Spinal cord (tissue), 10 donors: ENCODE results near the gene WFDC5. TPM values are rescaled to one million over a fixed set of nuclear protein-coding genes. Genes with fewer than 3 reads are reported as not detected.
"Not testable (repeated sequence)": the region's sequence is repeated elsewhere in the genome, so short reads cannot be mapped to it uniquely, and the experiment has no call there.

Source experiments
- DNase-seq, 6 donors: peaks; one replicate each; pipeline versions ENCODE4 v3.0.0 to v3.0.0-alpha.2; 2013 to 2015; ENCODE audit warnings: low spot score in 6 of 6, low read depth in 4 of 6
- H3K27ac ChIP-seq: one replicate; pipeline ENCODE4 v1.5.1; 2013; ENCODE audit warnings: low read depth, low read length, control low read depth
- H3K27me3 ChIP-seq: one replicate; pipeline ENCODE4 v1.6.1; 2013; ENCODE audit warnings: low read length; ENCODE audit not compliant: control insufficient read depth, insufficient read depth
- H3K36me3 ChIP-seq: one replicate; pipeline ENCODE4 v1.6.1; 2013; ENCODE audit warnings: low read length; ENCODE audit not compliant: control insufficient read depth, insufficient read depth
- H3K4me1 ChIP-seq: one replicate; pipeline ENCODE4 v1.6.1; 2013; ENCODE audit warnings: low read length; ENCODE audit not compliant: control insufficient read depth, insufficient read depth
- H3K4me3 ChIP-seq: one replicate; pipeline ENCODE4 v1.5.1; 2013; ENCODE audit warnings: low read depth, low read length, control low read depth
- H3K9me3 ChIP-seq: one replicate; pipeline ENCODE4 v1.6.1; 2013; ENCODE audit warnings: low read length; ENCODE audit not compliant: control insufficient read depth, insufficient read depth
- WGBS: methylation state at CpG from one replicate; pipeline ENCODE4 v1.1.5; 2013; ENCODE audit warnings: missing lambda C conversion rate; ENCODE audit not compliant: insufficient coverage; 5-methylcytosine and 5-hydroxymethylcytosine counted together
- polyA plus RNA-seq, 2 donors: library from polyadenylated mRNA; unstranded; fragments of 120-200 nt; gene quantifications; one replicate each; pipeline ENCODE4 v1.2.1, GENCODE V29; 2013; ENCODE audit not compliant: insufficient read length in 2 of 2
- total RNA-seq, 2 donors: library from RNA; depleted of rRNA in 1 of 2; stranded (reverse); fragments of 120-200 nt in 1 of 2; fragments of >200 nt in 1 of 2; gene quantifications; one replicate each; pipeline versions ENCODE4 v1.2.3 to v1.2.4, GENCODE V29; 2013 to 2014
- donor health status: healthy.

WFDC5 gene
- total and polyA plus RNA-seq, 4 donors, result 0.28 to 0.57 (median 0.33) TPM; not detected in 1

GRCh38 chr20:45066372-45066771, 48.6 kb downstream of the WFDC5 start:
- H3K27me3 ChIP-seq, result no peaks in the 10 kb centered on the region
- 80% methylated on average over 1 of the region's 7 CpGs for WGBS
- no peaks in the 10 kb centered on the region for H3K4me1 ChIP-seq
- H3K9me3 ChIP-seq, result peaks cover 2% of the 10 kb centered on the region
- no peak overlapping the region for H3K4me3 ChIP-seq
- DNase-seq, result no peak
- no peak overlapping the region for H3K27ac ChIP-seq
- H3K36me3 ChIP-seq, result no peaks in the 10 kb centered on the region

- DNase-seq, result no peak
- no peaks in the 10 kb centered on the region for H3K4me1 ChIP-seq
- no peaks in the 10 kb centered on the region for H3K36me3 ChIP-seq
- no peak overlapping the region for H3K27ac ChIP-seq
- no peaks in the 10 kb centered on the region for H3K27me3 ChIP-seq
- H3K9me3 ChIP-seq, result peaks cover 2% of the 10 kb centered on the region
- no peak overlapping the region for H3K4me3 ChIP-seq
Measured at GRCh38 chr20:45064812-45065211, 50.2 kb downstream of the WFDC5 start.

GRCh38 chr20:45063107-45063506, 51.9 kb downstream of the WFDC5 start:
- not testable (repeated sequence) for DNase-seq, H3K27me3 ChIP-seq, H3K36me3 ChIP-seq, H3K4me3 ChIP-seq, H3K4me1 ChIP-seq, H3K9me3 ChIP-seq, H3K27ac ChIP-seq
- 100% methylated on average over 1 of the region's 2 CpGs for WGBS

GRCh38 chr20:45061244-45061643, 53.7 kb downstream of the WFDC5 start:
- Histone ChIP-seq H3K4me1 (no peaks in the 10 kb centered on the region), H3K4me3 (no peak overlapping the region), H3K27me3 (no peaks in the 10 kb centered on the region), H3K27ac (no peak overlapping the region), H3K36me3 (no peaks in the 10 kb centered on the region), H3K9me3 (peaks cover 2% of the 10 kb centered on the region)
- DNase-seq, result no peak
- no CpG with 5 or more reads among the region's 4 CpGs for WGBS

GRCh38 chr20:45060294-45060693, 54.7 kb downstream of the WFDC5 start:
- Histone ChIP-seq H3K9me3 (peaks cover 2% of the 10 kb centered on the region), H3K4me1 (no peaks in the 10 kb centered on the region), H3K27me3 (no peaks in the 10 kb centered on the region), H3K4me3 (no peak overlapping the region), H3K27ac (no peak overlapping the region), H3K36me3 (no peaks in the 10 kb centered on the region)
- no peak for DNase-seq
- WGBS, result no CpG with 5 or more reads among the region's 4 CpGs

Other genes with a start within 250 kb of the WFDC5 start
- 100 to 1,000 TPM; 139 to 258 TPM for gene YWHAB, start 229.5 kb downstream of the WFDC5 start, total RNA-seq
- gene YWHAB, start 229.5 kb downstream of the WFDC5 start, polyA plus RNA-seq, result 100 to 1,000 TPM; 276 to 381 TPM
- 10 to 100 TPM; 12.0 to 15.4 TPM for gene PABPC1L, start 205.1 kb downstream of the WFDC5 start, total RNA-seq
- gene PABPC1L, start 205.1 kb downstream of the WFDC5 start, polyA plus RNA-seq, result 10 to 100 TPM; 27.2 to 58.0 TPM
- gene TOMM34, start 154.8 kb downstream of the WFDC5 start, total RNA-seq, result 10 to 100 TPM; 10.8 to 23.9 TPM
- 10 to 100 TPM; 27.9 to 28.5 TPM for gene TOMM34, start 154.8 kb downstream of the WFDC5 start, polyA plus RNA-seq
- gene STK4, start 148.7 kb downstream of the WFDC5 start, total RNA-seq, result 10 to 100 TPM; 20.7 to 36.5 TPM
- gene STK4, start 148.7 kb downstream of the WFDC5 start, polyA plus RNA-seq, result 10 to 100 TPM; 13.5 to 15.3 TPM
- 1 to 10 TPM; 4.0 to 6.4 TPM for gene KCNS1, start 14.0 kb downstream of the WFDC5 start, total RNA-seq
- 1 to 10 TPM; 7.0 to 7.9 TPM for gene KCNS1, start 14.0 kb downstream of the WFDC5 start, polyA plus RNA-seq
- gene WFDC12, start 9.3 kb upstream of the WFDC5 start, total RNA-seq, result not detected
- gene WFDC12, start 9.3 kb upstream of the WFDC5 start, polyA plus RNA-seq, result not detected
- not detected for gene PI3, start 59.7 kb upstream of the WFDC5 start, total RNA-seq
- not detected for gene PI3, start 59.7 kb upstream of the WFDC5 start, polyA plus RNA-seq
- not detected for gene SEMG1, start 91.9 kb upstream of the WFDC5 start, total RNA-seq
- not detected for gene SEMG1, start 91.9 kb upstream of the WFDC5 start, polyA plus RNA-seq
- not detected for gene SEMG2, start 106.2 kb upstream of the WFDC5 start, total RNA-seq
- not detected for gene SEMG2, start 106.2 kb upstream of the WFDC5 start, polyA plus RNA-seq
- 10 to 100 TPM; 10.2 to 15.5 TPM for gene SLPI, start 139.4 kb upstream of the WFDC5 start, total RNA-seq
- 1 to 10 TPM; 5.2 to 8.7 TPM for gene SLPI, start 139.4 kb upstream of the WFDC5 start, polyA plus RNA-seq
- gene RBPJL, start 191.7 kb upstream of the WFDC5 start, total RNA-seq, result under 1 TPM; 0.11 to 0.20 TPM
- gene RBPJL, start 191.7 kb upstream of the WFDC5 start, polyA plus RNA-seq, result under 1 TPM; 0.53 to 0.59 TPM
- gene MATN4, start 193.1 kb upstream of the WFDC5 start, total RNA-seq, result 10 to 100 TPM; 13.0 to 21.2 TPM
- gene MATN4, start 193.1 kb upstream of the WFDC5 start, polyA plus RNA-seq, result 1 to 10 TPM; 3.6 to 9.9 TPM
- 10 to 100 TPM; 12.8 to 25.5 TPM for gene SDC4, start 233.2 kb upstream of the WFDC5 start, total RNA-seq
- gene SDC4, start 233.2 kb upstream of the WFDC5 start, polyA plus RNA-seq, result 10 to 100 TPM in 1 of 2 donors, 1 to 10 TPM in 1; 5.6 to 10.6 TPM
- gene SYS1, start 248.0 kb upstream of the WFDC5 start, total RNA-seq, result 10 to 100 TPM; 19.1 to 25.1 TPM
- 10 to 100 TPM; 30.1 to 32.8 TPM for gene SYS1, start 248.0 kb upstream of the WFDC5 start, polyA plus RNA-seq